GM18858 (cell line): ENCODE data around the gene MIPEP.
"Not testable (repeated sequence)": the region's sequence is repeated elsewhere in the genome, so short reads cannot be mapped to it uniquely, and the experiment has no call there.

Source experiments
- ATAC-seq: cut with Tn5 transposase; IDR thresholded peaks from one replicate; pipeline ENCODE4 v1.9.1; 2021; ENCODE audit not compliant: unreplicated experiment

Gene MIPEP

DNA sequence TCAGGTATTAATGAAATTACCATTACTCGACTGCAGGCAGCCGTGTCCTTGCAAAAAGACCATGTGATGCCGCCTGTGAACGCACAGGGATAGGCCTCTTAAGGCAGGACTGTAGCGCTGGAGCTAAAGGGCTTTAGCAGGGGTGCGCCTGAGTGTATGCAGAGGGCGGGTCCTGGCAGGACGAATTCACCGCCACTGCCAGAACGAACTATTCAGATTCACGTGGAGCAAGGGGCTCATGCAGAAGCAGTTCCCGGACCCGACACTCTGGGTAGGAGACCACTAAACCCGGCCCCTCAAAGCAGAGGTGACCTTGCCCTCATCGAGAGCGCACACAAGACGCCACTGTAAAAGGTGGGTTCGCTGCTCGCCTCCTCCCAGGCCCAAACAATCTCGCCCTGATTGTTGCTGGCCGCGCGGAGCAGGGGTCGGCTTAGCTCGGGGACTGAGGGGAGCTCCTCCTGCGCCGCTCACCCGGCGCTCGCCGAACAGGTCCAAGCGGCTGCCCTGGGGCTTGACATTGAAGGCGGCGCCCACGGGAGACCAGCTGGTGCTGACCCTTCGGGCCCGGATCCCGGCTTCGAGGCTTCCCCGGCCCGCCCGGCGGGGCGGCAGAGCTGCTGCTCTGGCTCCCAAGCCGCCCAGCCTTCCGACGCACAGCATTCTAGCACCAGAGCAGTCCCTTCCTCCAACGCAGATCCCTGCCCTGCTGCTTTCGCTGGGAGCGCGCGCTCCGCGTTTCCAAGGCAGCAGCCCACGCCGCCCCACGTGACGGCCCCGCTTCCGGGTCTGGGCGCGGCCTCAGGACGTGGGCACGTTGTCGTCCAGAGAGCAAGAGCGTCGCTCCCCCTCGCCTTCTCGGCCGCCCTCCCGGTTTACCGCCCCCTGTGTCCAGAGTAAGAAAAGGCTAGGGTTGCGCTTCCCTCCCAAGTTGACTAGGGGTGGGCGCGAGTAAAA lies at the start of gene MIPEP:
MIPEP (minus strand) TSS at position 743 of the 957 bp plus-strand sequence; CDS start at position 663, 80 bp downstream.
- peak; percentile 83 for ATAC-seq

DNA sequence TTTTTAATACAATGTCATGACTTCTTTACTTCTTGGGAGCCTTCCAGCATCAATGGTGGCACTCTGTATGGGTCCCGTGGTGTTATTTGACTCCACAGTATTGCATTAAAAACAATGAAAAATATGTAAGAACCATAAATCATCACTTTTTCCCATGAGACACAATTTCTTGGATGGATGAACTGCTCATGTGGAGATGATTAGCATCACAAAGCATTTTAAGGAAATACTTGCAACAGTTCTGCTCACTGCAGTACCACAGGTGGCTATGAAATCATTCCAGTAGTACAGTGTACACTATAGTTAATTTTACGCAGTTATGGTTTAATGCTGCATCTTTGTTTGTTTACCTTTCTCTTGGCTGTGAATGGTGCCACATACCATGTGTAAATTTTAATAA lies 45.3 kb upstream of the MIPEP start:
- ATAC-seq, result no peak

- no peak for ATAC-seq
Measured at GRCh38 chr13:23928985-23929384, 39.8 kb upstream of the MIPEP start.

GRCh38 chr13:23923031-23923430 lies 33.8 kb upstream of the MIPEP start:
- ATAC-seq, result no peak

DNA sequence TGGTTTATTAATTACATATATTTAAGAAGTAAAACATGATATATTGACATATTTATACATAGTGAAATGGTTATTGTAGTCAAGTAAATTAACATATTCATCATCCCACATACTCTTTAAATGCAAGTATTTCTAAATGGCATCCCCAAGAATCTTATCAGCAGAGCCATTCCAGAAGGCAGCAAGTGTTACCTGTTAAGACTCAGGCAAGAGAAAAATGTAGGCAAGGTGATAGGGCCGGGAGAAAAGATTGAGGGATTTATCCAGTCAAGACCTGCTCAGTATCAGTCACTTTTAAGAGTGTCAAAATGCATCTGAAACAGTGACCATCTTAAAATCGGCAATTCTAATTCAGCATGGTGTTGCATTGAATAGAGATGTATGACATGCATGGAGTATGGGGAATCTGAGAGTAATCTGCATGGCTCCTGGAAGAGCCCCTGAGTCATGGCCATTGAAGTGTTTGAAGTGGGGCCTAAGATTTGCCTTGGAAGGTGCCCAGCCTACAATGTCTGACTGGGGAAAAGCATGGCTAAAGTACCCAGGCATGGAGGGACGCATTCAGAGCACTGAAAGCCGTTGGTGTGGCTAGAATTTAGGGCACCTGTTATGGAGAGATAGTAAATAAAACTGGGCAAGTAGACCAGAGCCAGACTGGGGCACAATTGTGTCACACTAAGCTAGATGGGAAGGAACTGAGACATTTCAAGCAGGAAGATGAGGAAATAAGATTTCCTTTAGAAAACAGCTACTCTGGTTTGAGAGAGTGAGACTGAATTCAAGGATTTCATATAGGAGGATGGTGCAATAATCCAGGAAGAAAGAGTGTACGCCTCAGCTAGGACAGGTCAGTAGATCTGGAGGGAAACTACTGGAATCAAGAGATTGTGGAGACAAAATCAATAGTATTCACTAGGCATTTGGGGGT lies 33.1 kb upstream of the MIPEP start:
- ATAC-seq, result no peak

DNA sequence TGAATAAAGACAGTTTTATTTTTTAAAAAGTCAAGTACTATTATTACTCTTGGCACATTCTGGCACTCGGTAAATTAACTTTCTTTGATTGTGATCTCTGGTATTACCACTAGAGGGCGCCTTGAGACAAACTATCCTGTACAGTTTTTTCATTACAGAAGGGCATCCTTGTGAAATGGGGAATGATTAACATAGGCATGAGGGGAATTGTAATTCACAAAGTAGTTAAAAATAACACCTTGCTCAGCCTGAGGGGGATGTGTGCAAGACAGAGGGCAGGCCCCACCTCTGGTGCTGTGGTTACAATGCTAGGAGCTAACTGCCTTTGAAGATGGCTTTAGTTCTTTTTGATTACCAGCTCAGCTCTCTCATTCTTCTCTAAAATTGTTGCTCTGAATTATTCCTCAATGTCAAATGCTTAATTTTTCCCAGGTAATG lies 32.3 kb upstream of the MIPEP start:
- no peak for ATAC-seq

GRCh38 chr13:23919006-23919405 lies 29.8 kb upstream of the MIPEP start:
- ATAC-seq, result no peak

GRCh38 chr13:23918208-23918607 lies 29.0 kb upstream of the MIPEP start:
- no peak for ATAC-seq

DNA sequence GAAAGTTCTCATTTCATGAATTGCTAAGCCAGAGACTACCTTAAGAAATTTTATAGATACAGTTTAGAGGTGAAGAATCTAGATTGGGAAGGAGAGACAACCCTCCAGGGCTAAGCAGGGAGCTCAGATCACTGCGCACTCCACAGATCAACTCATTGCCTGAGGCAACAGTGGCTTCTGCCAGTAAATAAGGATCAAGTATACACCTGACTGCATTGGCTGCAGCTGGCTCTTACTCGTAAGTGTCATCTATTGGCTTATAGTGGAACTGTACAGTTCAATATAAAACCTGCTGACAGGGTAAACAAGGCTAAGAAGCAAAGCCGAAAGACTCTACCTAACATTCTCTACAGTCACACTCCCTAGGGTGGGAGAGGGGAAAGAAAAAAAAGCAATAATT lies 26.1 kb upstream of the MIPEP start:
- ATAC-seq, result no peak

DNA sequence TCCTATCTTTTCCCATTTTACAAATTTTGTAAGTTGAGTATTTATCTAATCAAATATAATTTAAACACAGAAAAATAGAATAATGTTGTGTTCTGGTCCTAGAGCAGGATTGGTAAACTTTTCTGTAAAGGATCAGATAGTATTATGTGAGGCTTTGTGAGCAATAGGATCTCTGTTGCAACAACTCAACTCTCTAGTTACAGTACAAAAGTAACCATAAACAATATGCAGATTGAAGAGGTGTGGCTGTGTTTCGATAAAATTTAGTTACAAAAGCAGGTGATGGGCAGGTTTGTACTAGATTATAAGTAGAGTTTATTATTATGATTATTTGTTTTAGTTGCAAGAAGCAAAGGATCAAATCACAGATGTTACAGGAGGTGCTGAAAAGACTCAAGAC lies 23.3 kb upstream of the MIPEP start:
- ATAC-seq, result no peak

DNA sequence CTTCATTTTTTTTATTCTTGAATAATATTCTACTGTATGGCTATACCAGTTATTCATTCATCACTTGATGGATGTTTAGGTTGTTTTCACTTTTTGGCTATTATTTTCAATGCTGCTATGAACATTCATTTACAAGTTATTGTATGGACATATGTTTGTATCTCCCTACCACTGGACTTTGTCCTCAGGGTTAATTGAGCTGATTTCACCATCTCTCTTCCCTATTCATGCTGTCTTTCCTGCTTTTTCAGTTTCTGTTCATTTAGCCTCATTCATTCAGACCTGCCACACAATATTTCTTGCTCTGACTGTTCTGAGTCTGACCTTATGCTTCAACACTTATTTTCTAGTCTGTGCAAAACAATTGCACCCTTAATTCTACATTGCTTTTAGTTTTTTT lies 20.4 kb upstream of the MIPEP start:
- ATAC-seq, result no peak

- ATAC-seq, result no peak
Measured at GRCh38 chr13:23905766-23906165, 16.6 kb upstream of the MIPEP start.

DNA sequence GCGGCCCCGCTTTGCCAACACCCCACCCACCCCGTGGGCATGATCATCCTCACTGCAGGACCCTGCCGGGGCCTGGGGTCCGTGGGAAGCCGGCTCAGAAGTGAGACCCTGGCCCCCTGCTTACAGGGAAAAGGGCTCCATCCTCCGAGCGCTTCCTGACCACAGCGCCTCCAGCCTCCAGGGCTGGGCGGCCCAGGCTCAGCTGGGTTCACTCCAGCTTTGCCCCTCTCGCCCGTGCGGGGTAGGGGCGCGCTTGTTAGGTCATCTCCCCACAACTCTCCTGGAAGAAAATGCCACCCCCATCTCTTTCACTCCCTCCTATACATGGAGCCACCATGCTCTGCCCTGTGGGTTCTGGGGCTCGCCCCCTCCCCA lies 14.7 kb upstream of the MIPEP start:
- no peak for ATAC-seq

DNA sequence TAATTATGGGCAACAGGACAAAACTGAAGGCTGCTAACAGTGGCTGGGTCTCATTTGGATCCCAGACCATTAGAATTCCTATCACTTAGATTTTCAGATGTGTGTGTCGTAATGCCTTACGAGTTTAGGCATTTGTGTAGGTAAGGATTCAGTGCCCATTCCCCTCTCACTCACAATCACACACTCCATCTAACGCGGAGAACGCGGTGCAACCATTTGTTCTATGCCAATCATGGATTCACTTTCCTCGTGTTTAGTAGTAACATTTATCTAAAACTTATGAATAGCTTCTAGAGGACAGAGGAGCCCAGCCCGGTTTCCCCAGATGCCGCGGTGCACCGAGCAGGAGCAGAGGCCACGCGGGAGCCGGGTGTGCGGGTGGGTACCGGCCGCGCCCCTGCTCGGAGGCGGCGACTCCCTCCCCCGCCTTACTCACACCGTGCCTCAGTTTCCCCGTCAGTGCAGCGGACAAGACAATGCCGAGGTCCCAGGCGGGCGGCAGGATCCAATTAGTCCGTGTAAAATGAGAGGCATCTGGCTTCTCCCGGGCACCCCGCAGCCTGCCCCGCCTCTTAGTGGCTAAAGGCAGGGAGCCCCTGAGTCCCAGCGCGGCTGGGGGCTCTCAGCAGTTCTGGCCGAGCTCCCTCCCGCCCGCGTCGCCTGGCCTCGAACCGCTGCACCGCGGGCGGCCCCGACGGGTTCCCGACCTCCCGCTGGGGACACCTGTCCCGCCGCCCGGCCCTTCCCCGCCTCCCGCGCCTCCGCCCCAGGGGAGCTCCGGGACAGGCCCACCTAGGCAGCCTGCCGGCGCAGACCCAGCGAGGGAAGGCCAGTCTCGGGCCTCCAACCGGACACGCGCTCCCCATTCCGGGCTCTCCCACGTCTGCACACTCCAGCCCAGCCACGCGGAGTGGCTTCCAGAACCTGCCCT lies 14.0 kb upstream of the MIPEP start:
- no peak for ATAC-seq

DNA sequence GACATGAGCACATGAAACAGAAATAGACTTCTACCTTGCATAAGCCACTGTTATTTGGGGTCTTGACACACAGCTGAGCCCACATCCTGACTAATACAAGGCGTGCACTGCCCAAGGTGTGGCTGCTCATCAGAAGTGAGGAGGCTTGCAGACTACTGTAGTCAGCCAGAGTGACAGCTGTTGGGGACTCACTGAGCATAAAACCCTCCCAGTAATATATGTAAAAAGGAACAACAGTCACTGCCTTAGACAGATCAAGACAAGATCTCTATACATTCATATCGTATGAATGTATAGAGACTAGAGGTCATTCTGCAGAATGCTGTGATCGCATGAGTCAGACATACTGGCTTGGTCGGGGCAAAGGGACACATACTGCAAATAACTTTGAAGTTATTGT lies 12.2 kb upstream of the MIPEP start:
- ATAC-seq, result no peak

GRCh38 chr13:23899555-23899954 lies 10.4 kb upstream of the MIPEP start:
- no peak for ATAC-seq

- ATAC-seq, result no peak
Measured at GRCh38 chr13:23898101-23898500, 8.9 kb upstream of the MIPEP start.

- ATAC-seq, result not testable (repeated sequence)
Measured at GRCh38 chr13:23897452-23897919, 8.3 kb upstream of the MIPEP start, which contains the start of gene C1QTNF9B. Gene C1QTNF9B, minus strand, starts transcription at chr13:23897502.

GRCh38 chr13:23894746-23895145 lies 5.5 kb upstream of the MIPEP start:
- not testable (repeated sequence) for ATAC-seq

DNA sequence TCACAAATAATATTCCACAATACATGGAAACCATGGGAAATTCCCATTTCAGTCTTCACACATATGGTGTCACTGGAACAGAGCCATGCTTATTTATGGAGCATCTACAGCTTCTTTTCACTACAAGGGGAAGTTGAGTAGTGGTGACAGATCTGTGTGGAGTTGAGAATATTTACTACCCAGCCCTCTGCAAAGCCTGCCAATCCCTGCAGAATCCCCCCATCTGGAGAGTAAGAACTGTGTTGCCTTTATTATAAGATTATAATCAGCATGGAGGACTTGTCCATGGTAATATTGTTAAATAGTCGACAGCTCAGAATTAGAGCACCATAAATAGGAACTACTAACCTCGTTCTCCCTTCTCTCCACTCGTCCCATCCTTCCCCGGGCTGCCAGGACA lies 4.6 kb upstream of the MIPEP start:
- not testable (repeated sequence) for ATAC-seq
